Left lung (tissue), 10 donors: ENCODE results near the gene CD164L2. TPM values are rescaled to one million over a fixed set of nuclear protein-coding genes. Genes with fewer than 3 reads are reported as not detected.
"Not testable (repeated sequence)": the region's sequence is repeated elsewhere in the genome, so short reads cannot be mapped to it uniquely, and the experiment has no call there.

Experiments
- ATAC-seq: fragments of 200-7000 bp; cut with Tn5 transposase; one replicate; pipeline ENCODE4 v1.9.1; 2020; ENCODE audit warnings: moderate library complexity
- DNase-seq, 4 donors: peaks; one replicate each; pipeline ENCODE4 v3.0.0-alpha.2; 2013 to 2020
- H3K27ac ChIP-seq, 2 donors: fragments of 200-600 bp; sonication (generic) in 1 of 2; one replicate each; pipeline versions ENCODE4 v1.5.0 to v1.8.0; 2020 to 2021
- H3K27me3 ChIP-seq, 2 donors: fragments of 200-600 bp; sonication (generic) in 1 of 2; one replicate each; pipeline versions ENCODE4 v1.5.0 to v1.8.0; 2020 to 2021
- H3K36me3 ChIP-seq, 2 donors: fragments of 200-600 bp; sonication (generic) in 1 of 2; one replicate each; pipeline versions ENCODE4 v1.5.0 to v1.8.0; 2020 to 2021
- H3K4me1 ChIP-seq, 2 donors: fragments of 200-600 bp; one replicate each; pipeline ENCODE4 v1.8.0; 2021
- H3K4me3 ChIP-seq, 2 donors: fragments of 200-600 bp; sonication (generic) in 1 of 2; one replicate each; pipeline versions ENCODE4 v1.5.0 to v1.8.0; 2020 to 2021; ENCODE audit warnings: mild to moderate bottlenecking in 1 of 2
- H3K9me3 ChIP-seq, 2 donors: fragments of 200-600 bp; sonication (generic) in 1 of 2; one replicate each; pipeline versions ENCODE4 v1.5.0 to v1.8.0; 2020 to 2021
- CTCF ChIP-seq, 2 donors: fragments of 200-600 bp; sonication (generic) in 1 of 2; IDR thresholded peaks; one replicate each; pipeline versions ENCODE4 v1.5.0 to v1.8.0; 2021; ENCODE audit warnings: antibody characterized with exemption in 2 of 2
- intact Hi-C, 2 donors: fragments of 100-400 bp; cut with DNase I; formaldehyde crosslinking; loops; one replicate each; pipeline versions ENCODE4 v1.11.2 to v1.14.2; 2022
- polyA plus RNA-seq, 6 donors: library from polyadenylated mRNA; unstranded; fragments of 120-200 nt; gene quantifications; one replicate each; pipeline ENCODE4 v1.2.1, GENCODE V29; 2013; ENCODE audit not compliant: insufficient read length in 6 of 6
- total RNA-seq, 2 donors: library from RNA; stranded (reverse); fragmentation: NEBNext Ultra II Directional; extraction: Animal tissue kit (Norgen Biotek cat#: 25700); gene quantifications; one replicate each; pipeline ENCODE4 v1.2.1, GENCODE V29; 2021
- donor health status: DM: no; HTN: yes; CAD: no.
- donor health status: DM: no; HTN: no; CAD: no.

CD164L2 gene
- total and polyA plus RNA-seq, 8 donors: 0.33 to 5.9 (median 1.7) TPM

- Histone ChIP-seq H3K4me3 (no peak overlapping the region), H3K36me3 (peaks cover 0 to 100% of the 10 kb centered on the region in 2 donors), H3K27me3 (no peaks in the 10 kb centered on the region), H3K27ac (no peak overlapping the region), H3K9me3 (no peaks in the 10 kb centered on the region), H3K4me1 (peaks cover 0 to 17% of the 10 kb centered on the region in 2 donors)
- no peak for ATAC-seq
- TF ChIP-seq CTCF (IDR thresholded peaks at IDR 0.05): no peak
- DNase-seq: no peak
- intact Hi-C loops: no loop called here
These were observed 29.4 kb upstream of the CD164L2 start for GRCh38 chr1:27412502-27412901.

DNA sequence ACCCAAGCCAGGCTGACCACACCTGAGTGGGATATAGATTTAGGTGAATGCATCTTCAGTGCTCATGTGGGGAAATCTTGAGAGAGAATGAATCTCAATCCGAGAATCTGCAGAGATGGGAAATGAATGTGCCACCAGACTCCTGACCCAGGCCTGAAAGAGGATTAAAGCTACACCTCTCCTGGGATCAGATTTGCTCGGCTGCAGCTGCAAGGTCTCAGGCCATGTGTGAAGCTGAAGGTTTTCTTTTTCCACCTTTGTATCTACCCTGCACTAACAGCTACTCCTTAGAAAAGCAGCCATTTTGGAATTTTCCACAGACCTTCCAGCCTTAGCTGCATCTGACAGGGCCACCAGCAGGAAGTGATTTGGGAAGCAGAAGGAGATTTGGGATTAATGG, 27.6 kb upstream of the CD164L2 start:
- DNase-seq: no peak
- Histone ChIP-seq H3K9me3 (no peaks in the 10 kb centered on the region), H3K27ac (no peak overlapping the region), H3K4me1 (peaks cover 0 to under 1% of the 10 kb centered on the region in 2 donors), H3K36me3 (peaks cover 0 to 100% of the 10 kb centered on the region in 2 donors), H3K27me3 (no peaks in the 10 kb centered on the region), H3K4me3 (no peak overlapping the region)
- intact Hi-C loops: no loop called here
- TF ChIP-seq CTCF (IDR thresholded peaks at IDR 0.05): no peak
- no peak for ATAC-seq

- H3K36me3 ChIP-seq: peaks cover 0 to 100% of the 10 kb centered on the region in 2 donors
- H3K27me3 ChIP-seq: no peaks in the 10 kb centered on the region
- H3K27ac ChIP-seq: no peak overlapping the region
- no peak for TF ChIP-seq CTCF (IDR thresholded peaks at IDR 0.05)
- peaks cover 7 to 9% of the 10 kb centered on the region in 2 donors for H3K4me1 ChIP-seq
- H3K4me3 ChIP-seq: no peak overlapping the region
- H3K9me3 ChIP-seq: no peaks in the 10 kb centered on the region
- DNase-seq: no peak
- intact Hi-C loops: loop anchor here in 1 of 2 donors (10.0 kb wide), 1 partner anchor 255 kb away; no protein-coding TSS in a partner anchor
- ATAC-seq: no peak
These were observed 26.5 kb upstream of the CD164L2 start for GRCh38 chr1:27409669-27410068.

GRCh38 chr1:27408151-27408550, 25.0 kb upstream of the CD164L2 start:
- Histone ChIP-seq H3K27me3 (no peaks in the 10 kb centered on the region), H3K9me3 (no peaks in the 10 kb centered on the region), H3K36me3 (peaks cover 0 to 87% of the 10 kb centered on the region in 2 donors), H3K27ac (no peak overlapping the region), H3K4me3 (no peak overlapping the region), H3K4me1 (peaks cover 18 to 24% of the 10 kb centered on the region in 2 donors)
- TF ChIP-seq CTCF (IDR thresholded peaks at IDR 0.05): no peak
- DNase-seq: no peak
- no peak for ATAC-seq
- intact Hi-C loops: loop anchor here in 1 of 2 donors (10.0 kb wide), 1 partner anchor 257 kb away; no protein-coding TSS in a partner anchor

DNA sequence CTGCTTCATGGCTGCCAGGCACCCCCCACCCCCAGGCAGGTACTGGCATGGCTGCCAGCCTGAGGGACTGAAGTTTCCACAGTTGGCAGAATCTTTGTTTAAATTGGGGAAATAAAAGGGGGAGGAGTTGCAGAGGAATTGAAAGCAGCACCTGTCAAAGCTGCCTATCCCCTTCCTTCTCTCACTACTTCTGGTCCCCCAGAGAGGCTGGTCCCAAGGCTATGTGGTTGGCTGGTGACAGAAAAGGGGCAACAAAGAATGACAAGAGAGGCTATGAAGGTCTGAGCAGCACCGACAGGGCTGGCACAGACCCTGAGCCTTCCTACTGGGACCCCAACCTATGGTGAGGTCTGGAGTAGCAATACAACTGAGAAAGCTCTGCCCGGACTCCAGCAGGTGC, 23.7 kb upstream of the CD164L2 start:
- not testable (repeated sequence) for DNase-seq, ATAC-seq, H3K27me3 ChIP-seq, H3K4me3 ChIP-seq, H3K9me3 ChIP-seq, H3K27ac ChIP-seq
- Histone ChIP-seq H3K4me1 (peaks cover 26 to 37% of the 10 kb centered on the region in 2 donors), H3K36me3 (peaks cover 0 to 74% of the 10 kb centered on the region in 2 donors)
- intact Hi-C loops: loop anchor here in 1 of 2 donors (10.0 kb wide), 1 partner anchor 258 kb away; no protein-coding TSS in a partner anchor

- DNase-seq (no peak), ATAC-seq (no peak)
- Histone ChIP-seq H3K36me3 (peaks cover 0 to 69% of the 10 kb centered on the region in 2 donors), H3K9me3 (no peaks in the 10 kb centered on the region), H3K27me3 (no peaks in the 10 kb centered on the region), H3K4me1 (peaks cover 26 to 41% of the 10 kb centered on the region in 2 donors), H3K27ac (no peak overlapping the region), H3K4me3 (no peak overlapping the region)
- intact Hi-C loops: loop anchor here in 1 of 2 donors (10.0 kb wide), 1 partner anchor 258 kb away; no protein-coding TSS in a partner anchor
- no peak for TF ChIP-seq CTCF (IDR thresholded peaks at IDR 0.05)
These were observed 23.2 kb upstream of the CD164L2 start for GRCh38 chr1:27406362-27406680.

DNA sequence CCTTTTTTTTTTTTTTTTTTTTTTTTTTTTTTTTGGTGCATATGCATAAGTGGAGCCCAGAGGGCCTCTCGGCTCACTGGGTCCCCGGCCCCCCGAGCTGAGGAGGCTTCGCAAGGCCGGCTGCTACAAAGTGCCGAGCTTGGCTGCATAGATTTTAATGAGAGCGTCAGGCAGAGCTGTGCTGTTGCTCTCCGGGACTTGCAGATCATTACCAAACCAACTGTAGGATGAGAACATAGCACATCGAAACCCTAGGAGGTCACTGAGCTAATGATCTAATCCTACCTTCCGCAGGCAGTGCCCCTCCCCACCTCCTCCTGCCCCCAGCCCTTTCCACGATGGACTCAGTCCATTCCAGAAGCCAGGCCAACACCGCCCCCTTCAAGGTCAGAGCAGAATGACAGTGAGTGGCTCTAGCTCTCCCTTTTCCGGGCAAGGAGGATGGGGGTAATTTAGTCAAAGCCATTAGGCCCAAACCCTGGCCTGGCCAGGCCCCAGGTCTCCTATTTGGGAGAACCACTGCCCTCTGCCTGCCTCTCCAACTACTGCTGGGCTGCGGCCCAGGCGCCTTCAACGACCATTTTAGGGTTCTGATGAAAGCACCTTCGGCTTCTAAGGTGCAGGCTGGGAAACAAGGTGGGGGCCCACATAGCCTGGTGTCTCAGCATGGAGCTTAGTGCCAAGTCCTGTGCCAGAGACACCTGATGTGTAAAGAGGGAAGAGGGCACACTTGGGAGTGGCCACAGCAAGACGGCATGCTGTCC, 22.6 kb upstream of the CD164L2 start:
- Histone ChIP-seq H3K4me1 (peaks cover 26 to 44% of the 10 kb centered on the region in 2 donors), H3K36me3 (peaks cover 0 to 64% of the 10 kb centered on the region in 2 donors)
- not testable (repeated sequence) for ATAC-seq, H3K4me3 ChIP-seq, H3K27me3 ChIP-seq, DNase-seq, H3K9me3 ChIP-seq, H3K27ac ChIP-seq
- intact Hi-C loops: loop anchor here in 1 of 2 donors (10.0 kb wide), 1 partner anchor 259 kb away; no protein-coding TSS in a partner anchor
